B cell (primary cell): Measurements from ENCODE around the gene PACRG.

Source experiments
- EZH2 ChIP-seq: IDR thresholded peaks from 2 replicates; pipeline ENCODE4 v1.6.1; 2012; ENCODE audit warnings: borderline replicate concordance, low read depth, mild to moderate bottlenecking, moderate library complexity, low read length; ENCODE audit not compliant: insufficient read depth, poor library complexity, severe bottlenecking
- TF ChIP-seq, protein P1 (sequence below): fragments of 200-600 bp; IDR thresholded peaks from one replicate; pipeline ENCODE4 v1.8.0; 2022; ENCODE audit warnings: antibody characterized with exemption, mild to moderate bottlenecking

DNA sequence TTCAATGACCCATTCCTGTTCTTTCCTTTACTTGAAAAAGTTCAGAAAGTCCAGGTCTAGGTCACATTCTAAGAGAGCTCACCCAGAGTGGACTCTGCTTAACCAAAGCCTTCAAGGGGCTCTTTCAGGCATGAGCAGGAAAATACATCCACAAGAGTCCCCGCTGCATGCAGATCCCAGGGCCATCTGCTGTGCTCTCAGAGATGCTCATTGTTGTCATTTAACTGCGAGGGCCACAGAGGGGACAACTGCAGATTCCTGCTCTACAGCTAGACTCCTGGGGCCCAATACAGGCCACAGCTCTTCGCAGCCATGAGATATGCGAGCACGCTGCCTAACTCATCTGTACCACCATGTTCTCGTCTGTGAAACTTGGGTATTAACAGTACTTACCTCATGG, 391.2 kb downstream of the PACRG start:
- TF ChIP-seq, protein P1, sequence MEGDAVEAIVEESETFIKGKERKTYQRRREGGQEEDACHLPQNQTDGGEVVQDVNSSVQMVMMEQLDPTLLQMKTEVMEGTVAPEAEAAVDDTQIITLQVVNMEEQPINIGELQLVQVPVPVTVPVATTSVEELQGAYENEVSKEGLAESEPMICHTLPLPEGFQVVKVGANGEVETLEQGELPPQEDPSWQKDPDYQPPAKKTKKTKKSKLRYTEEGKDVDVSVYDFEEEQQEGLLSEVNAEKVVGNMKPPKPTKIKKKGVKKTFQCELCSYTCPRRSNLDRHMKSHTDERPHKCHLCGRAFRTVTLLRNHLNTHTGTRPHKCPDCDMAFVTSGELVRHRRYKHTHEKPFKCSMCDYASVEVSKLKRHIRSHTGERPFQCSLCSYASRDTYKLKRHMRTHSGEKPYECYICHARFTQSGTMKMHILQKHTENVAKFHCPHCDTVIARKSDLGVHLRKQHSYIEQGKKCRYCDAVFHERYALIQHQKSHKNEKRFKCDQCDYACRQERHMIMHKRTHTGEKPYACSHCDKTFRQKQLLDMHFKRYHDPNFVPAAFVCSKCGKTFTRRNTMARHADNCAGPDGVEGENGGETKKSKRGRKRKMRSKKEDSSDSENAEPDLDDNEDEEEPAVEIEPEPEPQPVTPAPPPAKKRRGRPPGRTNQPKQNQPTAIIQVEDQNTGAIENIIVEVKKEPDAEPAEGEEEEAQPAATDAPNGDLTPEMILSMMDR, result no peak
- TF ChIP-seq EZH2, result no peak
